GM18520 (cell line): Measurements from ENCODE around the gene GPX6.
A peak's percentile ranks its signal among the peaks of the same experiment; 100 is the strongest.
"Not testable (repeated sequence)": the region's sequence is repeated elsewhere in the genome, so short reads cannot be mapped to it uniquely, and the experiment has no call there.

ENCODE experiments used
- ATAC-seq: cut with Tn5 transposase; IDR thresholded peaks from one replicate; pipeline ENCODE4 v1.9.1; 2021; ENCODE audit not compliant: unreplicated experiment

The GPX6 gene

DNA sequence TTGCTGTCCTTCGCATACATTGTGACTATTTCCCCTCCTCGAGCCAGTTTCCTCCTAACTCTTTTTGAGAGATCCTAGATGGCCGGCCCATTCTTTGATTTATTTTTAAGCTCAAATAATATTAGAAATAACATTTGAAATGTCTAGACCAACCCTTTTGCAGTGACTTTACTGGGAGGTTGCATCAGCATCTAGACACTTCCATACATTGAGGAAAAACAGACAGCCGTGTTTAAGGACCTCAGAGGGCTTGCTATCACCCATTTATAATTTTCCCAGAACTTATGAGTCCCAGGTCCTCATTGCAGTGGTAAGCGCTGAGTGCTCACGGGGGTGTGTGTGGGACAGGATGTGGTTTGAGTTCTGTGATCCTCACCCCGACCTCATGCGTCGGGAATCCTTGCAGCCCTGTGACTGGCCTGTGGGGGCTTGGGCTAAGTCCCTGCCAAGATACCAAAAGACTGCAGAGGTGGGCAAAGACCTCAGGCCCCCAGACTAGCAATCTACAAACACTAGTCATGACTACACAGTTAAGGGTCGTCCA lies 10.0 kb upstream of the GPX6 start, which contains the start of gene GPX5:
TSS of gene GPX5 (plus strand) at position 386 of the 544 bp plus-strand sequence. CDS start at position 519, 133 bp downstream.
- ATAC-seq, result no peak

DNA sequence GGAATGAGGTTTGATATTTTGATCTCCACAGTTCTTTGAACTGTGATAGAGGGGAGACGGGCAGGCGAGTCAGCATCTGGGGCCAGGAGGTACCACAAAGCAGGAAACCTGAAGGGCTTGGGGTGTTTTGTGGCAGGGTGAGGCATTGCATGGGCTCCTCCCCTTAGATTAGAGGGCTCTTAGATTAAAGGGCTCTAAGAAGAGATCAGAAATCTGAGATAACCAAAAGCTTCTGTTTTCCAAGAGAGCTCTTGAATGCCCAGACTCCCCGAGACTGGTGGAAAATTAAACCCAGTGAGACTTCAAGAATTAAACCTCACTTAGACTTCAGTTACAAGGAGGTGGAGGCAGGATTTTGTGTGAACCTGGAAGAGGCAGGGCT lies 7.6 kb upstream of the GPX6 start:
- ATAC-seq, result no peak

DNA sequence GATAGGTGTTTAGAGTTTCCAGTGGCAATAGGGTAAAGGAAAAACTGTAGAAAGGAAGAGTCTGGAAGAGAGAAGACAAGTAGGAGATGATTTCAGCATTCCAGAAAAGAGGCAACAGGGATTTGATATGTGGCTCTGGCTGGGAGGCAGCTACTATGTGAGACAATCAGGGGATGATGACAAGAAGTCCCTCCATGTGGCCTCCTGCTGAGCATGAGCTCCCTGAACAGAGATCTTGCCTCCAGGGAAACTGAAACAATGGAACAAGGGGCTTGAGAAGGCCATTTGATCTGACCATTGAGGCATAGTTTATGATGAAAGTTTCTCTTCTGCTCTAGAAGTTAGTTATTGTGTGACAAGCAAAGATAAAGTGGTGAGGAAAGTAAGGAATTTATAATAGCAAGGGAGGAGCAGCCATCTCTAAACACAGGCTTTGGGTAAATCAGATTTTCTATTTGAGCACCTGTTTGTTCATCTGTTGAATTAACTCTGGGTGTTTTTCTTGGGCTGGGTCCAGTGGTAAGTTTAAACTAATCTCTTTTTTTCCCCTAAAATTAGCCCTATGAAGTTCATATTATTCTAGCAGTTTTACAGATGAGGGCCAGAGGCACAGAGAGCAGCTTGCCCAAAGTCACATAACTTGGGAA lies 7.1 kb upstream of the GPX6 start:
- no peak for ATAC-seq

DNA sequence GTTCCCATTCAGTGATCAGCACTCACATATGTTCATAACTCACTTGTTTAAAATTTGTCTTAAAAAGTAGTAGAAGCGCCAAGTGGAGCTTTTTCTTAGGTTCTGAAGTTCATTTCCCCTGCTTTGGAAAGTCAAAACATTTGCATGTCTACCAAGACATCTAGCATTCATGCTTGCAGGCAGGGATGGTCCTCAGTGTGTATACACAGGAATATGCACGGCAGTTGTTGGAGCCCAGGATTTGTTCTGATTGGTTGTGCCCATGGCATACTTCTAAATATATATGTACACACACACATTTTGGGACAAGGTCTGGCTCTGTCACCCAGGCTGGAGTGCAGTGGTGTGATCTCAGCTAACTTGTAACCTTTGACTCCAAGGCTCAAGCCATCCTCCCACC lies 2.4 kb upstream of the GPX6 start:
- no peak for ATAC-seq

DNA sequence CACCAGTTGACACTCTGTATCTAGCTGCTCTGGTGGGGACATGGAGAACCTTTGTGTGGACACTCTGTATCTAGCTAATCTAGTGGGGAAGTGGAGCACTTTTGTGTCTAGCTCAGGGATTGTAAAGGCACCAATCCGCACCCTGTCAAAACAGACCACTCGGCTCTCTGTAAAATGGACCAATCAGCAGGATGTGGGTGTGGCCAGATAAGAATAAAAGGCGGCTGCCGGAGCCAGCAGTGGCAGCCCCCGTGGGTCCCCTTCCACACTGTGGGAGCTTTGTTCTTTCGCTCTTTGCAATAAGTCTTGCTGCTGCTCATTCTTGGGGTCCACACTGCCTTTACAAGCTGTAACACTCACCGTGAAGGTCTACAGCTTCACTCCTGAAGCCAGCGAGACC lies 3.2 kb downstream of the GPX6 start:
- ATAC-seq, result not testable (repeated sequence)

DNA sequence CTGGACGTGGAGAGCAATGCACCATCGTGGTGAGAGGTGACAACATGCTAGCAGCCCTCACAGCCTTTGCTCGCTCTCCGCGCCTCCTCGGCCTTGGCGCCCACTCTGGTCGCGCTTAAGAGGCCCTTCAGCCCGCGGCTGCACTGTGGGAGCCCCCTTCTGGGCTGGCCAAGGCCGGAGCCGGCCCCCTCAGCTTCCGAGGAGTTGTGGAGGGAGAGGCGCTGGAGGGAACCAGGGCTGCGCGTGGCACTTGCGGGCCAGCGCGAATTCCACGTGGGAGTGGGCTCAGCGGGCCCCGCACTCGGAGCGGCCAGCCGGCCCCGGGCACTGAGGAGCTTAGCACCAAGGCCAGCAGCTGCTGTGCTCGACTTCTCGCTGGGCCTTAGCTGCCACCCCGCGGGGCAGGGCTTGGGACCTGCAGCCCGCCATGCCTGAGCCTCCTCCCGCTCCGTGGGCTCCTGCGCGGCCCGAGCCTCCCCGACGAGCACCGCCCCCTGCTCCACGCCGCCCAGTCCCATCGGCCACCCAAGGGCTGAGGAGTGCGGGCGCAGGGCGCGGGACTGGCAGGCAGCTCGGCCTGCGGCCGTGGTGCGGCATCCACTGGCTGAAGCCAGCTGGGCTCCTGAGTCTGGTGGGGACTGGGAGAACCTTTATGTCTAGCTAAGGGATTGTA lies 3.8 kb downstream of the GPX6 start:
- no peak for ATAC-seq

DNA sequence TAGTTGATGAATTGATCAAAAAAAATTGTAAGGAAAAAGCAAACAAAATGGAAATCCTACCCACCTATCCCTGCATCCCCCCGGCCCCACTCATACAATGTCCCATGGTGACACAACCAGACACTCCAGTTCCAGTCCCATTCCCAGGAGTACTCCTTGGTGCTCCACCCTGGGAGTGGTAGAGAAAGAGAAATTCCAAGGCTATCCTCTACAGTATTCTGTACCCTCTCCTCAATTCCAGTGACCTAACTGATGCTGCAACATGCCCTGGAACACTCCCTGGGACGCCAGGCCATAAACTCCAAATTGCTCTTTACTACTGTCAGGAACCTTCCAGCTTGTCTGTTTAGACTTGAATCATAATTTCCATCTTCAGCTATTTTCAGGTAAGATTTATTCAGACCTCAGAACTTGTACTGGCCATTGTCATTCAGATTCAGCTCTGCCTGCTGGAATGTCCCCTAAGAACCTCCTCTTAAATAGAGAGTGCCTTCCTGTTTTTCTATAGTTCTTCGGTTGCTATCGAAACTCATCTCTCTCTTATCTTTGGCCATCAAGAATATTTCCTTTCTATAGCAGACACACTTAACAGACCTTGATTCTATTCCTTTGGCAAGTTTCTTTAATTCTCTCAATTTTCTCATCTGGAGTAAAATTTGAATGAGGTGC lies 8.7 kb downstream of the GPX6 start:
- ATAC-seq, result no peak

DNA sequence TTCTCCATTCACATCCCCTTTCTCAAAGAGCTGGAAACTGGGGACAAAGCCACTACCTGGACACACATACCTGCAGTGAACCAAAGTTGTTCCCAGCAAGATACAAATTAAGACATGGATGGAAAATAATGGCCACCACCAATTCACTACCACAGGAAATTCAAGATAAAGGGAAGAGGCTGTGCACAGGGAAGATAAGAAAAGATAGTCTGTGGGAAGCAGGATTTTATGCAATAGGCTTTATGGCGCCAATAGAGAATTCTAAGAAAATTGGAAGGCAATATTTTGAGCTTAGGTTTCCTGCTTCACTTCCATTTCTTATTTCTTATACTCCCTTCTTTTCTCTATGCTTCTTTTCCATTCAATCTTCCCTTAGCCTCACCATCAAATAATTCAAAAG lies 9.9 kb downstream of the GPX6 start:
- ATAC-seq, result no peak

DNA sequence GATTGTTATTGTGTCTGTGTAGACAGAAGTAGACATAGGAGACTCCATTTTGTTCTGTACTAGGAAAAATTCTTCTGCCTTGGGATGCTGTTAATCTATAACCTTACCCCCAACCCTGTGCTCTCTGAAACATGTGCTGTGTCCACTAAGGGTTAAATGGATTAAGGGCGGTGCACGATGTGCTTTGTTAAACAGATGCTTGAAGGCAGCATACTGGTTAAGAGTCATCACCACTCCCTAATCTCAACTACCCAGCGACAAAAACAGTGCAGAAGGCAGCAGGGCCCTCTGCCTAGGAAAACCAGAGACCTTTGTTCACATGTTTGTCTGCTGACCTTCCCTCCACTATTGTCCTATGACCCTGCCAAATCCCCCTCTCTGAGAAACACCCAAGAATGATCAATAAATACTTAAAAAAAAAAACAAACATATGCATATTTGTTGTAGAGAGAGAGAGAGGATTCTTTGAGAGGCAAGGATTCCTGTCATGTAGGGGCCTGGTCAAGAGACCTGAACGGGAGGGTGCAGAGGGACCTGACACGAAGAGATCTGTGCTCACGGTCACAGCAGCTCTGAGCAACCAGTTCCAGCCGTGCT lies 12.8 kb downstream of the GPX6 start:
- not testable (repeated sequence) for ATAC-seq

DNA sequence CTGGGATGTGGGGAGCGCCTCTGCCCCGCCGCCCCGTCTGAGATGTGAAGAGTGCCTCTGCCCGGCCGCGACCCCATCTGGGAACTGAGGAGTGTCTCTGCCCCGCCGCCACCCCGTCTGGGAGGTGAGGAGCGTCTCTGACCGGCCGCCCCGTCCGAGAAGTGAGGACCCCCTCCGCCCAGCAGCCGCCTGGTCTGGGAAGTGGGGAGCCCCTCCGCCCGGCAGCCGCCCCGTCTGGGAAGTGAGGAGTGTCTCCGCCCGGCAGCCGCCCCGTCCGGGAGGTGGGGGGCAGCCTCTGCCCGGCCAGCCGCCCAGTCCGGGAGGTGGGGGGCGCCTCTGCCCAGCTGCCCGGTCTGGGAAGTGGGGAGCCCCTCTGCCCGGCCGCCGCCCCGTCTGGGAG lies 13.5 kb downstream of the GPX6 start:
- not testable (repeated sequence) for ATAC-seq

DNA sequence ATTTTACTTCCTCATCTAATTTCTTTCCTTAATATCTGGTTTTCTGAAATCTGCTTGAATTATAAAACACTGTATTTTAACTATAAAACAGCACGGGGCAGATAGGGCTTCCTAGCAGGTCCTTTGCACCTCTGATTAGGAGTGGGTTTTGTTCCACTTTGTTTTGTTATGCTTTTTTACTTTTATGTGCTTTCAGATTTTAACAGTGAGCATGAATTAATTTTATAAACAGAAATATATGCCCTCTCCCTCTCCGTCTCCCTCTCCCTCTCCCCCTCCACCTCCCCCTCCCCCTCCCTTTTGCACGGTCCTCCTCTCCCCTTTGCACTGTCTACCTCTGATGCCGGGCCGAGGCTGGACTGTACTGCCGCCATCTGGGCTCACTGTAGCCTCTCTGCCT lies 14.3 kb downstream of the GPX6 start:
- ATAC-seq, result no peak

DNA sequence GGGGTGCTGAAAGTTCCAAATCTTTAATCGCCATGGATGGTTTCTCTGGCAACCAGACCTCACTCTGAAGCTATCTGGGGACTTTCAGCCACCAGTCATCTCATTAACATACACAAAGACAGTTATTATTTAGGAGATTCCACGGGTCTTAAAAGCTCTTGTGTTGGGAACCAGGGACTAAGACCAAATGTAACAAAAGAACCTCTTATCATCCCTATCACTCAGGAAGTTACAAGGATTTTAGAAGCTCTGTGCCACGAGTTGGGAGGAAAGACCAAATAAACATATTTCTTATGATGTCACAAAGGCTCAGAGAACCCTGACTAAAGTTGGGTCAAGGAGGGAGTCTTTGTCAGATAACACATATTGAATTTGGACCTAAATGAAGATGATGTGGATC lies 17.7 kb downstream of the GPX6 start:
- ATAC-seq, result no peak

DNA sequence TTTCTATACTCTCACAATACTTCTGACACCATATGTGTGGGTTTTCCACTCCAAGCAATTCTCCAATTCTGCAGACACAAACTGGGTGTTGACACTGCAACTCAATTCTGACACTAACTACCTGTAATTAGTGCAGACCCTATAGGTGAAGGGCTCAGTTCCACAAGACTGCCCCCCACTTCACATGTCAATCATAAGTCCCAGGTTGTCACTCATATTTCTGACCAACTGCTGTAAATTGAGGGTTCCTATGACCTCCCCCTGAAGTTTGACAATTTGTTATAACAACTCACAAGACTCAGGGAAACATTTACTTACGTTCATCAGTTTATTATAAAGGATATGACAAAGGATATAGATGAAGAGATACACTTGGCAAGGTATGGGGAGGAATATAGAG lies 18.3 kb downstream of the GPX6 start:
- no peak for ATAC-seq

DNA sequence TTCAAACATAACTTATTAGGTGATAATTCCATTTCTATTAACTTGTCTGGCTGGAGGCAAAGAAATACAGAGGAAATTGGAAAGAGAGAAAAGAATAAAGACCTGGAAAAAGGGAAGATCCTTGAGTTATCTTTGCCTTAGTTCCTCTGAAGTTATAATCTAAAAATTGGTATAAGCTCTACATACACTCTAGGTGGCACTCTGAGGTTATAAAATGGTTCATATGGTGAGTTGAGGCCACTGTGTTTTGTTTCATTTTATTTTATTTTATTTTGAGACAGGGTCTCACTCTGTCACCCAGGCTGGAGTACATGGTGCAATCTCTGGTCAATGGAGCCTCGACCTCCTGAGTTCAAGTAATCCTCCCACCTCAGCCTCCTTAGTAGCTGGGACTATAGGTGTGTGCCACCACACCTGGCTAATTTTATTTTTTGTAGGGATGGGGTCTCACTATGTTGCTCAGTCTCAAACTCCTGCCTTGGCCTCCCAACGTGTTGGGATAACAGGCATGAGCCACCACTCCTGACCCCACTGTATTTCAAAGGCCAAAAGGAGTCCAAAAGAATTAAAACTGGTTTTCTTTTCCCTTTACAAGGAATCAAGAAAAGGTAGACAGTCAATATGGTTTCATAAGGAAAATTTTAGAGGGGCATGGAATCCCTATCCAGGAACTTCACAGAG lies 19.4 kb downstream of the GPX6 start:
- no peak for ATAC-seq

DNA sequence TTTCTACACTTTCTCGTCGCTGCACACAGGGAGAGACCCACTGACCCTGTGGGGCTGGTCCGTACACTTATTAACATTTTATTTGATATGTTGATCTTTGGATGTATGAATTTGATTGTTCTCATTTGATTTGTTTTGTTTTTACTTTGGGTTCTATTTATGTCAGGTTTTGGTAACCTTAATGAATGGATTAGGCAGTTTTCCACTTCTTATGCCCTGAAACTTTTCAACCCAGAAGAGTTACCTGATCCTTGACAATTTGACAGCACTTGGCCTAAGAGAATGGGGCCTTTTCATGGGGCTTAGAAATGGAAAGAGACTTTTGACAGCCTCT lies 23.6 kb downstream of the GPX6 start:
- no peak for ATAC-seq

DNA sequence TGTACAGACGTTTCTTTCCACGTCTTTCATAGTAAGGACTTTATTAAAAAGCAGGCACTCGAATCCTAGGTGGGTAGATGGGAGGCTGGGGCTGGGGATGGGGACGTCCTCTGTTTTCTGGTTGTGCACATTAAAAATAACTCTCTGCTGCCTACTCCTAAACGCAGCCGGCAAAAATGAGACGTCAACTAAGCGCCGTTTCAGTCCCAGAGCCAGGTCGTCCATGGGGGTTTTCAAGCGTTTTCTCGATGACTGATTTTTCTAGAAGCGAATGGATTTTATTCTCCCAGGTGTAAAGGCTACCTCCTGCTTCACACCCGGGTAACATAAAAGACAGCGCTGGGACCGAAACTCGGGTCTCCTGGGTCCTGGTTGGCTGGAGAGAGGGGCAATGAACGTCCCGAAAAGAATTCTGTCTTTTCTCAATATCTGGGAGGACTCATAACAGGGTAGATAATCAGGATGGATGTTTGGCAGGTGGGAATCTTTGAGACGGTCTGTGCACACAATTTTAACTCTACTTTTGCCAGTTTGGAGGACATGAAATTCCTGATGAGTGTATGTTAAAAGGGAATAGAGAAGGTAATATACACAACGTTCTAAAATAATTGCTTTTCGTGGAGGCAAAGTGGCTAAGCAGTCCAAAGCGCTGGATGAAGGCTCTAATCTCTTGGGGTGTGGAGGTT lies 25.2 kb downstream of the GPX6 start:
- ATAC-seq, result no peak

DNA sequence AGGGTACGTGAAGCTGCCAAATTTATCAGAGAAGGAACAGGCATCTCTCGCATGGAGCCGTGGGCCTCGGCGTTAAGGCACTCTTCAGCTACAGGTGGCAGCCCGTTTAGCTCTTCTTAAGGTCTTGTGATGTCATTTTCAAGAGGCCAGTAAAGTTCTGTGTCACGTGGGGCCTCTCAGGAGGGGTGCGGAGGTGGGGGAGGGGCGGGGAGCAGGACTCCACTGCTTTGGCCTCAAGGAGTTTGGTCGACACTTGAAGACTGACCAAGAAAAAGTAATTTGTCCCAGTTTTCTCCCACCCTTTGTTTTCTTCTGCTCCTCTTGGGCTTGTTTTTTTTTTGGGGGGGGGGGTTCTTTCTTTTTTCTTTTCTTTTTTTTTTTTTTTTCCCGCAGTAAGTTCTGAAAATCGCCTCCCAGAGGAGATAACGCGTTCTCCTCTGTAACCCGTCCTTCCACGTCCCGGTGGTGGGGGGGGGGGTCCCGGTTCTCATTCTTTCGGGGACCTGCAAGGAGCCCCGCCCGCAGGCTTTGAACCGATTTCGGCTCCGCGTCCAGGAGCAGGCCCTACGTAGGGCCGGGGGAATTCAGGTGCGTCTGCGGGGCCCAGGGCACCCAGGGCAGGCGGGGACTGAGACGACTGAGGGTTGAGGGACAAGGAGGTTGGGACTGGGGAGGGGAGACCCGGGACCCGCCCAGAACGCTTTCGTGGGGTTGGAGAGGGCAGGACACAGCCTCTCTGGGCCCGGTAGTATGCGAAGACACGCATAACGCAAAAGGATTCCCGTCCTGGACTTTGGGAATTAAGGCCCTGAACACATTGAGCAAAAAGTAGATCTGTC lies 26.0 kb downstream of the GPX6 start:
- ATAC-seq, result peak; percentile 55

DNA sequence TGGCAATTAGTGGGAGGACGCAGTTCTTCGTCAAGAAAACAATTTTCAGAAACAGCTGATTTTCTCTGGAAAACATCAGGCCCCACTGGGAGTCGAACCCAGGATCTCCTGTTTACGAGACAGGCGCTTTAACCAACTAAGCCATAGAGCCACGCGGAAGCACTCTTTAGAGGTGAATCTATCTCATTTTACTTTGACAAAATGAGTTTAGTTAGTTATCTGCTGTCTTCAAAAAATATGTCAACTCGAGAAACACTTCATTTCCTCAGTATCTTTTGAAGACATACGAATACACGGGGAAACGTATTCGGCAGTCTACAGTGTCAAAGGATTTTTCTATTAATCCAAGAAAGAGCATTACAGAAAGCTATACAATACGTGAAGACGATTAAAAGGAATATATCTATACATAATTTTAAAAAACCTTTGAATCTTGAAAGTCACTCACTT lies 26.7 kb downstream of the GPX6 start:
- ATAC-seq, result no peak

DNA sequence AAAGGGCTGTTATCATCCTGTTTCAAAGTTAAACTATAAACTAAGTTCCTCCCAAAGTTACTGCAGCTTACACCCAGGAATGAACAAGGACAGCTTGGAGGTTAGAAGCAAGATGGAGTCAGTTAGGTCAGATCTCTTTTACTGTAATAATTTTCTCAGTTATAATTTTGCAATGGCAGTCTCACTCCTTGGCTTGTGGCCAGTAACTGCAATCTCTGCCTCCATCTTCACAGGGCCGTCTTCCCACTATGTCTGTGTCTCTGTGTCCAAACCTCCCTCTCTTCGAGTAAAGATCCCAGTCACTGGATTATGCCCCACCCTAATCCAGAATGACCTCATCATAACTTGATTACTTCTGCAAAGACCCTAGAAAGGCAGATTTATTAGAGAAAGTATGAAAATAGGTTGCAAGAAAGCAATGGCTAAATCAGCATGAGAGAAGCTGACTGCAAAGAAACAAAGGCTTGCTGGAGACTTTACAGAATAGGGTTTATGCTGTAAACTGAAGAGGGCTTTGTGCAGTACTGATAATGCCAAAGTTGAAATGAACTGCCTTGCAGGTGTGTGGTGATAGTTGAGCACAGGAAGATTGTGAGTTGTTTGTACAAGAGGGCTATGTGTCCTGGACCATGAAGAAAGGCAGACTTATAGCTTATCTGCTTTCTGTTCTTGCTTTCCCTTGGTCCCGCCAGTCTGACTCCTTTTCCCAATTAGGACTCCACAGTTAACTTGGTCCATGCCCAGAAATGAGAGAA lies 28.4 kb downstream of the GPX6 start:
- ATAC-seq, result no peak
